Activated naive CD4-positive, alpha-beta T cell treated with anti-CD3 and anti-CD28 coated beads, Interleukin-2, amount 50 U/mL, for 24 hours (primary cell): ENCODE results near the gene TBX3.

Source experiments
- H3K27ac Mint-ChIP-seq: one replicate; pipeline ENCODE4 v1.8.0; 2021; ENCODE audit warnings: mild to moderate bottlenecking, mixed read lengths
- H3K27me3 Mint-ChIP-seq: one replicate; pipeline ENCODE4 v1.8.0; 2021; ENCODE audit warnings: mixed read lengths
- H3K36me3 Mint-ChIP-seq: one replicate; pipeline ENCODE4 v1.8.0; 2021; ENCODE audit warnings: mixed read lengths
- H3K4me1 Mint-ChIP-seq: one replicate; pipeline ENCODE4 v1.8.0; 2021; ENCODE audit warnings: mixed read lengths
- H3K4me3 Mint-ChIP-seq: one replicate; pipeline ENCODE4 v1.8.0; 2021; ENCODE audit warnings: mild to moderate bottlenecking, mixed read lengths
- H3K9me3 Mint-ChIP-seq: one replicate; pipeline ENCODE4 v1.8.0; 2021; ENCODE audit warnings: mixed read lengths

TBX3 gene

DNA sequence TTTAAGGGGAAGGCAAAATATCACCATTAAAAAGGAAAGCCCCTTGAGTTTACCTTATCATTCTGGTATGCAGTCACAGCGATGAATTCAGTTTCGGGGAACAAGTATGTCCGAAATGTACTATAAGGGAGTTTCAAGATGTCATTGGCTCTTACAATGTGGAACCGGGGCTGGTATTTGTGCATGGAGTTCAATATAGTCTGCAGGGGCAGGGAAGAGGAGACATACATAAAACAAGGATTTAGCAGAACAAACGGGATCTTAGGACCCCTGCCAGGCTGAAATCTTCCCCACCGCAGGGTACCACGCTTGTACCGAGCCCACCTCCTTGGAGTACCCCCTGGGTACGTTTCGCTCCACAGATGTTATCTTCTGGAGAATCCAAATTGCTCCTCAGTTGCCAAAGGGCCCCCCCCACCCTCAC, 4.5 kb downstream of the TBX3 start:
- Mint-ChIP-seq H3K9me3 (peaks cover 6% of the 10 kb centered on the region), H3K36me3 (peaks cover 4% of the 10 kb centered on the region), H3K27ac (no peak overlapping the region), H3K4me3 (no peak overlapping the region), H3K4me1 (peaks cover 21% of the 10 kb centered on the region), H3K27me3 (peaks cover 64% of the 10 kb centered on the region)

GRCh38 chr12:114678718-114679117, 5.3 kb downstream of the TBX3 start:
- Mint-ChIP-seq H3K27me3 (peaks cover 60% of the 10 kb centered on the region), H3K4me1 (peaks cover 13% of the 10 kb centered on the region), H3K9me3 (peaks cover 6% of the 10 kb centered on the region), H3K27ac (no peak overlapping the region), H3K4me3 (no peak overlapping the region), H3K36me3 (peaks cover 4% of the 10 kb centered on the region)

GRCh38 chr12:114678028-114678427, 5.9 kb downstream of the TBX3 start:
- H3K36me3 Mint-ChIP-seq: peaks cover 4% of the 10 kb centered on the region
- no peak overlapping the region for H3K27ac Mint-ChIP-seq
- no peak overlapping the region for H3K4me3 Mint-ChIP-seq
- H3K4me1 Mint-ChIP-seq: peaks cover 7% of the 10 kb centered on the region
- H3K9me3 Mint-ChIP-seq: peaks cover 6% of the 10 kb centered on the region
- peaks cover 60% of the 10 kb centered on the region for H3K27me3 Mint-ChIP-seq

- Mint-ChIP-seq H3K27me3 (peaks cover 54% of the 10 kb centered on the region), H3K9me3 (peaks cover 6% of the 10 kb centered on the region), H3K27ac (no peak overlapping the region), H3K4me3 (no peak overlapping the region), H3K4me1 (no peaks in the 10 kb centered on the region), H3K36me3 (peaks cover 4% of the 10 kb centered on the region)
These were observed 7.7 kb downstream of the TBX3 start for GRCh38 chr12:114676142-114676741.

DNA sequence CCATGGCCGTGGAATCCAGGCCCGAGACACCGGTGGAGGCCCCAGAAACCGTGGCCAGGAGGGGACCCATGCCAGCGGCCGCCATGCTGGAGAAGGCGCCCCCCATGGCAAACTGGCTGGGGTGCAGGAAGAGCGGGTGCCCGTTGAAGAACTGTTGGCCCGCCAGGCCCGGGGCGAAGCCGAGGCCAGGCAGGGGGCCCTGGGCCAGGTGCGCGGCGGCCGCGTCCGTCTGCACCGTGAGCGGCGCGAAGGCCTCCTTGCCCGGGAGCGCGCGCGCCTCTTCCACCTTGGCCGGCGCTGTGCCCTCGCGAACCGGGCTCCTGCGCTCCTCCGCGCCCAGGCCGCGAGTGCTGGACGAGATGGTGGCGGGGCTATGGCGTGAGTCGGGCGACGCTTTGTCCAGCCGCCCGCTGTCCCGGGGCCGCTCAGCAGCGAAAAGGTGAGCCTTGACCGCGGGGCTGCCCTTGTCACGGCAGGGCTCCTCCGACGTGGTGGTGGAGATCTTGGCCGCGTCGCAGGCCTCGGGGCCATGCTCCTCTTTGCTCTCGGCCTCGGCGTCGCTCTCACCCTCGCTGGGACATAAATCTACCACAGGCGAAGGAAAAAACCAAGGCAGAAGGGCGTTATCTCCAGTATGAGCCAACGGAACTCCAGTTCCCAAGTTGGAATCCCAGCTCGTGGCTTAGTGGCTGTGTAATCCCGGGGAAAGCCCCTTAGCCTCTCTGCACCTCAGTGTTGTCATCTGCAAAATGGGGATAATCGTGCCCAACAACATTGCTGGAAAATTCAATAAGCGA, 9.5 kb downstream of the TBX3 start:
- no peak overlapping the region for H3K27ac Mint-ChIP-seq
- no peak overlapping the region for H3K4me3 Mint-ChIP-seq
- H3K9me3 Mint-ChIP-seq: no peaks in the 10 kb centered on the region
- H3K36me3 Mint-ChIP-seq: no peaks in the 10 kb centered on the region
- peaks cover 4% of the 10 kb centered on the region for H3K4me1 Mint-ChIP-seq
- H3K27me3 Mint-ChIP-seq: peaks cover 49% of the 10 kb centered on the region

- no peak overlapping the region for H3K27ac Mint-ChIP-seq
These were observed 10.1 kb downstream of the TBX3 start for GRCh38 chr12:114673901-114674250.

DNA sequence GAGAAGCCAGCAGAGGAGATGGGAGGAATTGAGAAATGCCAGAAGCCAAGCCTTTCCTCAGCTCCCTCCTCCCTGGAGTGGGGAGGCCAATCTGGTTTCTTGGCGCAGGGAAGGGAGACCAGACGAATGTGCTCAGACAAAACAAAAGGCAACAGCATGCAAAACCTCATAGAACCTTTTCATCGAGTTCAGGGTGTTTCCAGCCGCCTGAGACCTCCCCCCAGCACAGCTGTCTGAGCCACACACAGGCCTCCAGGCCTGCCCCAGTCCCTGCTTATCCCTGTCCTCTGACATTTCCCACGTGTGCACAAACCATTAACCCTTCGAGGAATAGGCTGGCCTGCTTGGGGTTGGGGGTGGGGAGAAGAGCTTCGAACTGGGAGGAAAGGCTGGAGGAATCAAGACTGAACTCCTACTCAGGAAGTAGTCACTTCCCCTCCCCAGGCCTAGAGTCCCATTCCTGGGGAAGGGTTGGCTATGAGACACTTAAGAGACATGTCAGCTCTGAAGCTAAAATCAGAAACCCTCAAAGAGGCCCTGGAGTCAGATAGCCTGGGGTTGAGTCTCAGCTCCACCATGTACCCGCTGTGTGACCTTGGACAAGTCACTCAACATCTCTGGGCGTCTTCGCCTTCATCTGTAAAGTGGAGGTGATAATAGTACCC, 10.7 kb downstream of the TBX3 start:
- H3K27me3 Mint-ChIP-seq: peaks cover 47% of the 10 kb centered on the region
- H3K4me1 Mint-ChIP-seq: peaks cover 4% of the 10 kb centered on the region
- no peaks in the 10 kb centered on the region for H3K36me3 Mint-ChIP-seq
- no peak overlapping the region for H3K27ac Mint-ChIP-seq
- no peaks in the 10 kb centered on the region for H3K9me3 Mint-ChIP-seq
- H3K4me3 Mint-ChIP-seq: no peak overlapping the region

More at GRCh38 chr12:114673901-114674250, 10.1 kb downstream of the TBX3 start:
- H3K4me3 Mint-ChIP-seq: no peak overlapping the region
- no peaks in the 10 kb centered on the region for H3K36me3 Mint-ChIP-seq
- H3K9me3 Mint-ChIP-seq: no peaks in the 10 kb centered on the region
- H3K27me3 Mint-ChIP-seq: peaks cover 46% of the 10 kb centered on the region
- peaks cover 4% of the 10 kb centered on the region for H3K4me1 Mint-ChIP-seq

GRCh38 chr12:114672817-114673168, 11.2 kb downstream of the TBX3 start:
- Mint-ChIP-seq H3K4me1 (peaks cover 4% of the 10 kb centered on the region), H3K9me3 (no peaks in the 10 kb centered on the region), H3K27me3 (peaks cover 48% of the 10 kb centered on the region), H3K4me3 (no peak overlapping the region), H3K36me3 (no peaks in the 10 kb centered on the region), H3K27ac (no peak overlapping the region)

DNA sequence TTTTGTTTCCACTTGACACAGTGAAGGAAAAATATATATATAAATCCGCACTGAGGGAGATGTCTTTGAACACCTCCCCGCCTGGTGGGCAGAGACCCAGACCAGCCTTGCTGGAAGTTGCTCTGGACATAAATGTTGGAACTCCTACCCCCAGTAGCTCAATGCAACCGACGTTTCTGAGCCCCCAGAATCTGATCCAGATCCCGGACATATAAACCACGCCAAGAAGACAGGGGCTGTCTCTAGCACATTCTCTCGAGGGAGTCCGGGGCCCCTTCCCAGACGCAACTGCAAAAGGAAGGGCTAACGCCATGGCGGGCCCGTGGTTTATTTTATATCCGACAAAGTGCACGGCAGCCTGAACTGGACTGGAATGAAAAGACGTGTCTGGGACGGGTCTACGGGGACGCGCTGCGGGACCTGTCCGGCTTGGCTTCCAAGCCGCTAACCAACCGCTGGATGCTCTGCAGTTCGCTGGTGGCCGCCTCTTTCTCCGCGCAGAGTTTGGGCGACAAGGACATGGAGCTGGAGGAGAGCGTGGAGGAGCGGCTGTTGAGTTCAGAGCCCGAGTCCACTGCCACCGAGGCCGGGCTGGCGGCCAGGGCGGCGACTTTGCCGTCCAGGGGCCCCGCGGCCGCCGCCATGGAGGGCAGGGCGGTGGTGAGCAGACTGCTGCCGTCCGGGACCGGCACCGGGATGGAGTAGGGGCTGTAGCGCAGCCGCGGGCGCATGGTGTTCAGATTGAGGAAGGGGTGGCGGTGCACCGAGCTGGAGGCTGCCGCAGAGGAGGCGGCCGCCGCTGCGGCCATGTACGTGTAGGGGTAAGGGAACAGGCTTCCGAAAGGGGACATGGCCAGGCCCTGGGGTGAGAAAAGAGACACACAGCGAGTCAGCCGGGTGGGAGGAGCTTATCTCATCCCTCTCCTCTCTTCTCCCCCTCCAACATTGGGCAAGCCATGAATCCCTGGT, 12.2 kb downstream of the TBX3 start:
- no peak overlapping the region for H3K4me3 Mint-ChIP-seq
- H3K9me3 Mint-ChIP-seq: no peaks in the 10 kb centered on the region
- H3K36me3 Mint-ChIP-seq: no peaks in the 10 kb centered on the region
- H3K27ac Mint-ChIP-seq: no peak overlapping the region
- peaks cover 4% of the 10 kb centered on the region for H3K4me1 Mint-ChIP-seq
- peaks cover 51% of the 10 kb centered on the region for H3K27me3 Mint-ChIP-seq

DNA sequence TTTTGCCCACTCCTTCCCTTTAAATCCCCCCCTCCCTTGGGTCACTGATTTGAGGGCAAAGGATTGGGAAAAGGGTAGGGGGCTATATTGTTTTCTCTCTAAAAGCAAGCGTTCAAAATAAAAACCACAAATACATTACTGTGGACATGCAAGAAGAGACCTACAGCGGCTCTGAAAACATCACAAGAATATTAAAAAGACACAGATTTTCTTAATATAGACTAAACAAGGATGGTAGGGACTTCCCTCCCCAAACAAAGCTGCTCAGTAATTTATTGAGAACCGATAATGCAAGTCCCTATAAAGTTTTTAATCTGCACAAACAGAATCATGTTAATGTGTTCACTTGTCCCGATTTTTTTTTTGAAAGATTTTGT, 12.9 kb downstream of the TBX3 start:
- no peaks in the 10 kb centered on the region for H3K36me3 Mint-ChIP-seq
- peaks cover 51% of the 10 kb centered on the region for H3K27me3 Mint-ChIP-seq
- no peak overlapping the region for H3K27ac Mint-ChIP-seq
- H3K4me3 Mint-ChIP-seq: no peak overlapping the region
- H3K9me3 Mint-ChIP-seq: no peaks in the 10 kb centered on the region
- peaks cover 4% of the 10 kb centered on the region for H3K4me1 Mint-ChIP-seq

- Mint-ChIP-seq H3K9me3 (no peaks in the 10 kb centered on the region), H3K27me3 (peaks cover 50% of the 10 kb centered on the region), H3K4me3 (no peak overlapping the region), H3K36me3 (no peaks in the 10 kb centered on the region), H3K27ac (no peak overlapping the region), H3K4me1 (peaks cover 4% of the 10 kb centered on the region)
These were observed 13.5 kb downstream of the TBX3 start for GRCh38 chr12:114670291-114670980.

- no peaks in the 10 kb centered on the region for H3K9me3 Mint-ChIP-seq
- peaks cover 46% of the 10 kb centered on the region for H3K27me3 Mint-ChIP-seq
These were observed 14.3 kb downstream of the TBX3 start for GRCh38 chr12:114669401-114670290.

GRCh38 chr12:114668886-114669288, 15.1 kb downstream of the TBX3 start:
- H3K27me3 Mint-ChIP-seq: peaks cover 50% of the 10 kb centered on the region
- peaks cover 4% of the 10 kb centered on the region for H3K4me1 Mint-ChIP-seq
- H3K9me3 Mint-ChIP-seq: no peaks in the 10 kb centered on the region
- no peak overlapping the region for H3K27ac Mint-ChIP-seq
- no peak overlapping the region for H3K4me3 Mint-ChIP-seq
- H3K36me3 Mint-ChIP-seq: no peaks in the 10 kb centered on the region

More at GRCh38 chr12:114669401-114670290, 14.3 kb downstream of the TBX3 start:
- H3K4me3 Mint-ChIP-seq: no peak overlapping the region
- H3K27ac Mint-ChIP-seq: no peak overlapping the region
- no peaks in the 10 kb centered on the region for H3K36me3 Mint-ChIP-seq
- peaks cover 4% of the 10 kb centered on the region for H3K4me1 Mint-ChIP-seq
